HepG2 (cell line): Measurements from ENCODE around the gene APOD. TPM values are rescaled to one million over a fixed set of nuclear protein-coding genes. Genes with fewer than 3 reads are reported as not detected.

ENCODE experiments used
- CHD4 ChIP-seq: fragments of 200-600 bp; sonication (generic); IDR thresholded peaks from 2 replicates; pipeline ENCODE4 v1.7.0; 2017; ENCODE audit warnings: mild to moderate bottlenecking, low read length, borderline replicate concordance
- EED ChIP-seq: sonication (generic); formaldehyde crosslinking; IDR thresholded peaks from 2 replicates; pipeline ENCODE4 v1.5.0; 2020; ENCODE audit warnings: mild to moderate bottlenecking, missing genetic modification reagents
- FOSL2 ChIP-seq: sonication (generic); formaldehyde crosslinking; IDR thresholded peaks from 2 replicates; pipeline ENCODE4 v1.4.0; 2020; ENCODE audit warnings: missing genetic modification reagents
- FOXA3 ChIP-seq: IDR thresholded peaks from 2 replicates; pipeline ENCODE4 v1.6.1; 2016; ENCODE audit warnings: missing genetic modification reagents, missing compliant biosample characterization
- FOXJ3 ChIP-seq: sonication (generic); formaldehyde crosslinking; IDR thresholded peaks from 2 replicates; pipeline ENCODE4 v1.4.0; 2020; ENCODE audit warnings: missing genetic modification reagents, mild to moderate bottlenecking, borderline replicate concordance
- HDAC6 ChIP-seq: fragments of 200-600 bp; sonication (generic); IDR thresholded peaks from 2 replicates; pipeline ENCODE4 v1.7.0; 2017; ENCODE audit warnings: mild to moderate bottlenecking, antibody characterized with exemption, low read length, low read depth
- PPARG ChIP-seq: conservative IDR thresholded peaks from 2 replicates; pipeline ENCODE4 v1.6.1; 2016; ENCODE audit warnings: missing biosample characterization, missing genetic modification reagents
- RBM39 ChIP-seq: fragments of 200-400 bp; formaldehyde crosslinking; IDR thresholded peaks from one replicate; pipeline ENCODE4 v1.6.1; 2018; ENCODE audit warnings: antibody characterized with exemption, mild to moderate bottlenecking, low read depth, low read length; ENCODE audit not compliant: poor library complexity, severe bottlenecking
- REPIN1 ChIP-seq: sonication (generic); formaldehyde crosslinking; IDR thresholded peaks from 2 replicates; pipeline ENCODE4 v1.8.0; 2022; ENCODE audit warnings: missing genetic modification reagents, low read depth, mild to moderate bottlenecking, borderline replicate concordance
- SMYD3 ChIP-seq: sonication (generic); formaldehyde crosslinking; IDR thresholded peaks from 2 replicates; pipeline ENCODE4 v1.8.1; 2023; ENCODE audit warnings: mild to moderate bottlenecking, missing genetic modification reagents
- ZFP37 ChIP-seq: sonication (generic); formaldehyde crosslinking; IDR thresholded peaks from 2 replicates; pipeline ENCODE4 v1.4.0; 2020; ENCODE audit warnings: missing genetic modification reagents, borderline replicate concordance
- ZIK1 ChIP-seq: sonication (generic); formaldehyde crosslinking; IDR thresholded peaks from 2 replicates; pipeline ENCODE4 v1.5.0; 2020; ENCODE audit warnings: mild to moderate bottlenecking, low read depth, missing genetic modification reagents, borderline replicate concordance
- ZNF3 ChIP-seq: IDR thresholded peaks from 2 replicates; pipeline ENCODE4 v1.7.0; 2017; ENCODE audit warnings: inconsistent platforms
- ZNF33B ChIP-seq: sonication (generic); formaldehyde crosslinking; IDR thresholded peaks from 2 replicates; pipeline ENCODE4 v1.5.1; 2020; ENCODE audit warnings: mild to moderate bottlenecking, missing genetic modification reagents
- ZNF430 ChIP-seq: sonication (generic); formaldehyde crosslinking; IDR thresholded peaks from 2 replicates; pipeline ENCODE4 v1.9.0; 2021; ENCODE audit warnings: mild to moderate bottlenecking, missing genetic modification reagents
- ZNF510 ChIP-seq: sonication (generic); formaldehyde crosslinking; IDR thresholded peaks from 2 replicates; pipeline ENCODE4 v1.4.0; 2020; ENCODE audit warnings: low read depth, mild to moderate bottlenecking, missing genetic modification reagents
- ZNF552 ChIP-seq: sonication (generic); formaldehyde crosslinking; IDR thresholded peaks from 2 replicates; pipeline ENCODE4 v1.9.0; 2022; ENCODE audit warnings: missing genetic modification reagents, mild to moderate bottlenecking, borderline replicate concordance
- ZNF780A ChIP-seq: sonication (generic); formaldehyde crosslinking; IDR thresholded peaks from 2 replicates; pipeline ENCODE4 v1.8.0; 2022; ENCODE audit warnings: mild to moderate bottlenecking, missing genetic modification reagents, moderate library complexity
- polyA plus RNA-seq, 8 experiments: library from polyadenylated mRNA; depleted of rRNA in 3 of 8; stranded (reverse) in 7 of 8; unstranded in 1 of 8; fragments of >200 nt; fragmentation: Illumina TruSeq in 4 of 8; extraction: Trizol in 4 of 8; gene quantifications; 2 replicates each; pipeline versions ENCODE4 v1.2.1 to v1.2.3, GENCODE V29; 2011 to 2016; ENCODE audit warnings: low read depth in 4 of 8, missing spikeins in 1 of 8, mixed read lengths in 1 of 8; ENCODE audit not compliant: insufficient read depth in 1 of 8
- total RNA-seq, 5 experiments: library from RNA; depleted of rRNA; stranded (reverse); fragments of >200 nt; fragmentation: Illumina TruSeq; extraction: Trizol; gene quantifications; 2 replicates each; pipeline ENCODE4 v1.2.3, GENCODE V29; 2016; ENCODE audit warnings: low read depth in 1 of 5
- TF ChIP-seq, protein P1 (sequence below): sonication (generic); formaldehyde crosslinking; IDR thresholded peaks from 2 replicates; pipeline ENCODE4 v1.9.0; 2021; ENCODE audit warnings: missing genetic modification reagents, borderline replicate concordance
- TF ChIP-seq, protein P2 (sequence below): sonication (generic); formaldehyde crosslinking; IDR thresholded peaks from 2 replicates; pipeline ENCODE4 v1.8.0; 2023; ENCODE audit warnings: mild to moderate bottlenecking, missing genetic modification reagents
- TF ChIP-seq, protein P3 (sequence below): sonication (generic); formaldehyde crosslinking; IDR thresholded peaks from 2 replicates; pipeline ENCODE4 v1.5.0; 2020; ENCODE audit warnings: mild to moderate bottlenecking, low read depth, missing genetic modification reagents, borderline replicate concordance
- TF ChIP-seq, protein P4 (sequence below): sonication (generic); formaldehyde crosslinking; IDR thresholded peaks from 2 replicates; pipeline ENCODE4 v1.4.0; 2020; ENCODE audit warnings: missing genetic modification reagents, mild to moderate bottlenecking, borderline replicate concordance
- TF ChIP-seq, protein P5 (sequence below): conservative IDR thresholded peaks from 2 replicates; pipeline ENCODE4 v1.6.1; 2018; ENCODE audit warnings: missing genetic modification reagents

Gene APOD
- total and polyA plus RNA-seq, 2 of the 13 experiments (the other 11 are each of a cell fraction or from before 2014, with no cell fraction given) = not detected

DNA sequence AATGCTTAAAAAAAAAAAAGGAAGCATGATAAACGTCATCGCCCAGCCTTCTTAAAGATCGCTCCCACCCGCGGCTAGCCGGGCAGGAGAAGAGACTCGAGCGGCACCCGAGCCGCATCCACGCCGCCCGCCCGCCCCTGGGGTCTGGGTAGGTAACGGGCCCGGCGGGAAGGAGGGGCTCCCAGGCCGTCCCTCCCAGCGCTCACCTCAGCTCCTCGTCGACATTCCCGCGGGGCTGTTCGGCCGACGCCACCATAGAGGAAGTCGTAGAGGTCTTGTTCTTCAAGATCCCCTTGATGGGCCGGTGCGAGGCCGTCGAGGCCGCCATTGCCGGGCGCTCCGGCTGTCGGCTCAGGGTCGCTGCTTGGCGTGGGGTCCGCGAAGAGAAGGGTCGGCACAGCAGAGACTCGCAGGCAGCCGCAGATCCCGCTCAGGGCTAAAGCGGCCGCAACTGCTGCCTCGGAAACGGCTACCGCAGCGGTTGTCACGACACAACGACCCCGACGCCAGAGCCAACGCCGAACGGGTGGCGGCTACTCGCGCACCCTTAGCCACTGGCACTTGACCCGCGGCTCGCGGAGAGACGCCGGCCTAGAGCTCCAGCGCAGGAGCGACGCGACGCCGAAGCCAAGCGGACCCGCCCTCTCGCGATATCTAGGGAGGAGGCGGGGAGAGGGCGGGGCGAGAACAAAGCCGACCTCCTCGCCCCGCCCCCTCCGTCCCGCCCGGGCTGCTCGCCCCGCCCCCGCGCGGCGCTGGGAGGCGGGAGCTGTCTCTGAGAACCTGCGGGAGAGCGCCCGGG is 40.8 kb downstream of the APOD start, which contains the start of gene PPP1R2 (continued):
- TF ChIP-seq SMYD3 = no peak
- peak; percentile 37; the same call in 1 of the 2 replicates for TF ChIP-seq PPARG (CRISPR knock-in tag)
- TF ChIP-seq ZNF33B = no peak
- TF ChIP-seq ZNF3 = no peak
- TF ChIP-seq RBM39 = no peak
- peak; percentile 80; the same call in 1 of the 2 replicates for TF ChIP-seq EED (CRISPR knock-in tag)
- TF ChIP-seq CHD4 = no peak
- TF ChIP-seq, protein P1, sequence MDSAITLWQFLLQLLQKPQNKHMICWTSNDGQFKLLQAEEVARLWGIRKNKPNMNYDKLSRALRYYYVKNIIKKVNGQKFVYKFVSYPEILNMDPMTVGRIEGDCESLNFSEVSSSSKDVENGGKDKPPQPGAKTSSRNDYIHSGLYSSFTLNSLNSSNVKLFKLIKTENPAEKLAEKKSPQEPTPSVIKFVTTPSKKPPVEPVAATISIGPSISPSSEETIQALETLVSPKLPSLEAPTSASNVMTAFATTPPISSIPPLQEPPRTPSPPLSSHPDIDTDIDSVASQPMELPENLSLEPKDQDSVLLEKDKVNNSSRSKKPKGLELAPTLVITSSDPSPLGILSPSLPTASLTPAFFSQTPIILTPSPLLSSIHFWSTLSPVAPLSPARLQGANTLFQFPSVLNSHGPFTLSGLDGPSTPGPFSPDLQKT (CRISPR knock-in tag) = no peak
- no peak for TF ChIP-seq HDAC6
- no peak for TF ChIP-seq ZFP37
- TF ChIP-seq FOXJ3 = no peak
- no peak for TF ChIP-seq ZNF430 (CRISPR knock-in tag)
- peak; percentile 26; the same call in 1 of the 2 replicates for TF ChIP-seq FOSL2 (CRISPR knock-in tag)
- TF ChIP-seq REPIN1 (CRISPR knock-in tag) = 0 out of 2 replicates have a peak, but pooled peaks have one; percentile 10
- TF ChIP-seq, protein P2, sequence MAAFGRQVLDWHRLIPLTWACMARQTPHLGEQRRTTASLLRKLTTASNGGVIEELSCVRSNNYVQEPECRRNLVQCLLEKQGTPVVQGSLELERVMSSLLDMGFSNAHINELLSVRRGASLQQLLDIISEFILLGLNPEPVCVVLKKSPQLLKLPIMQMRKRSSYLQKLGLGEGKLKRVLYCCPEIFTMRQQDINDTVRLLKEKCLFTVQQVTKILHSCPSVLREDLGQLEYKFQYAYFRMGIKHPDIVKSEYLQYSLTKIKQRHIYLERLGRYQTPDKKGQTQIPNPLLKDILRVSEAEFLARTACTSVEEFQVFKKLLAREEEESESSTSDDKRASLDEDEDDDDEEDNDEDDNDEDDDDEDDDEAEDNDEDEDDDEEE (CRISPR knock-in tag) = peak; percentile 56; the same call in 1 of the 2 replicates
- no peak for TF ChIP-seq ZNF510 (CRISPR knock-in tag)
- TF ChIP-seq, protein P3, sequence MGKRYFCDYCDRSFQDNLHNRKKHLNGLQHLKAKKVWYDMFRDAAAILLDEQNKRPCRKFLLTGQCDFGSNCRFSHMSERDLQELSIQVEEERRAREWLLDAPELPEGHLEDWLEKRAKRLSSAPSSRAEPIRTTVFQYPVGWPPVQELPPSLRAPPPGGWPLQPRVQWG (CRISPR knock-in tag) = no peak
- no peak; the same call in 1 of the 2 replicates for TF ChIP-seq ZNF780A (CRISPR knock-in tag)
- TF ChIP-seq, protein P4, sequence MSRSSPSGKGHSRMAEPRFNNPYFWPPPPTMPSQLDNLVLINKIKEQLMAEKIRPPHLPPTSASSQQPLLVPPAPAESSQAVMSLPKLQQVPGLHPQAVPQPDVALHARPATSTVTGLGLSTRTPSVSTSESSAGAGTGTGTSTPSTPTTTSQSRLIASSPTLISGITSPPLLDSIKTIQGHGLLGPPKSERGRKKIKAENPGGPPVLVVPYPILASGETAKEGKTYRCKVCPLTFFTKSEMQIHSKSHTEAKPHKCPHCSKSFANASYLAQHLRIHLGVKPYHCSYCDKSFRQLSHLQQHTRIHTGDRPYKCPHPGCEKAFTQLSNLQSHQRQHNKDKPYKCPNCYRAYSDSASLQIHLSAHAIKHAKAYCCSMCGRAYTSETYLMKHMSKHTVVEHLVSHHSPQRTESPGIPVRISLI (CRISPR knock-in tag) = no peak
- peak; percentile 53; the same call in 1 of the 2 replicates for TF ChIP-seq ZIK1 (CRISPR knock-in tag)
- TF ChIP-seq, protein P5, sequence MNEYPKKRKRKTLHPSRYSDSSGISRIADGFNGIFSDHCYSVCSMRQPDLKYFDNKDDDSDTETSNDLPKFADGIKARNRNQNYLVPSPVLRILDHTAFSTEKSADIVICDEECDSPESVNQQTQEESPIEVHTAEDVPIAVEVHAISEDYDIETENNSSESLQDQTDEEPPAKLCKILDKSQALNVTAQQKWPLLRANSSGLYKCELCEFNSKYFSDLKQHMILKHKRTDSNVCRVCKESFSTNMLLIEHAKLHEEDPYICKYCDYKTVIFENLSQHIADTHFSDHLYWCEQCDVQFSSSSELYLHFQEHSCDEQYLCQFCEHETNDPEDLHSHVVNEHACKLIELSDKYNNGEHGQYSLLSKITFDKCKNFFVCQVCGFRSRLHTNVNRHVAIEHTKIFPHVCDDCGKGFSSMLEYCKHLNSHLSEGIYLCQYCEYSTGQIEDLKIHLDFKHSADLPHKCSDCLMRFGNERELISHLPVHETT (CRISPR knock-in tag) = no peak
- peak; percentile 57; the same call in 1 of the 2 replicates for TF ChIP-seq ZNF552 (CRISPR knock-in tag)
- 0 out of 2 replicates have a peak, but pooled peaks have one; percentile 15 for TF ChIP-seq FOXA3 (CRISPR knock-in tag)
